Fibroblast of skin of scalp (primary cell): ENCODE results near the gene C19orf38.
"Not testable (repeated sequence)": the region's sequence is repeated elsewhere in the genome, so short reads cannot be mapped to it uniquely, and the experiment has no call there.

Experiments used
- DNase-seq: peaks from one replicate; pipeline ENCODE4 v3.0.0-alpha.2; 2013

Gene C19orf38

DNA sequence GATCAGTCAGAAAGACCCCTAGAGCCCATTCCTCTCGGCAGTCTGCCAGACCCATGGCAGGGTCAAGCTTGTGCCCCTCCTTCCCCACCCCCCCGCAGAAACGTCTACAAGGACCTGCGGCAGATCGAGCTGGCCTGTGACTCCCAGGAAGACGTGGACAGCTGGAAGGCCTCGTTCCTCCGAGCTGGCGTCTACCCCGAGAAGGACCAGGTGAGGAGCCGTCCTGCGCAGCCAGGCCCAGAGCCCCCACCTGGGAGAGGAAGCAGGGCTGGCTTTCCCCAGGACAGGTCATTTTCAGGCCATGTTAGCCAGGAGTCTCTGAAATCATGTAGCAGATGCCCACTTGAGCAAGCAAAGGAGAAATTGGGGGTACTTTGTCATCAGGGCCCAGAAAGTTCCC, 24.5 kb upstream of the C19orf38 start:
- no peak for DNase-seq

DNA sequence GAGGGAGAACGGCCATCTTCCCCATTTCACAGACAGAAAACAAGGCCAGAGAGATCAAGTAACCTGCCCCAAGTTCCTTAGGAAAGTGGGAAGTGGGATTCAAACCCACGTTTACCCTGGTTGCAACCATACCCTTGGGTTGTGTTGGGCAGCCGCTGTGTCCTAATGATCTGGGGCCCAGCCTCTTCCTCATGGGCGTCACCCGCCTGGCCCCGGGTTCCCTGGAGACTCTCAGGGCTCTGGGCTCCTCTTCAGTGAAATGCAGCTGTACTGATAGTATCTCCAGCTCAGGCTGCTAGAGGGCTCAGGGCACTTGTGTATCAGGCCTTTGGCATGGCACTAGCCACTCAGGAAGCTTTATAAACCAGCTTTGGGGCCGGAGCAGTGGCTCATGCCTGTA, 22.0 kb upstream of the C19orf38 start:
- no peak for DNase-seq

DNA sequence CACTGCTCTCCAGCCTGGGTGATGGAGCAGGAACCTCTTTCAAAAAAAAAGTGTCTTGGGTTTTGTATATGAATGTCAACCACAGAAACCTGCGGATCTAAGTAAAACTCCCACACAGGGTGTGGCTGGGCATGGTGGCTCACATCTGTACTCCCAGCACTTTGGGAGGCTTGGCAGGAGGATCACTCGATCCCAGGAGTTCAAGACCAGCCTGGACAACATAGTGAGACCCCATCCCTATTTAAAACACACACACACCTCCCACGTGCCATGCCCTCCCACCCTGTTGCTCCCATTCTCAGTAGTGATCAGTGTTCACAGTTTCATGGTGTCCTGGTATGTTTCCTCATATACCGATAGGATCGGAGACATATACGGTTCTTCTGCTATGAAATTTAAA, 21.4 kb upstream of the C19orf38 start:
- no peak for DNase-seq

DNA sequence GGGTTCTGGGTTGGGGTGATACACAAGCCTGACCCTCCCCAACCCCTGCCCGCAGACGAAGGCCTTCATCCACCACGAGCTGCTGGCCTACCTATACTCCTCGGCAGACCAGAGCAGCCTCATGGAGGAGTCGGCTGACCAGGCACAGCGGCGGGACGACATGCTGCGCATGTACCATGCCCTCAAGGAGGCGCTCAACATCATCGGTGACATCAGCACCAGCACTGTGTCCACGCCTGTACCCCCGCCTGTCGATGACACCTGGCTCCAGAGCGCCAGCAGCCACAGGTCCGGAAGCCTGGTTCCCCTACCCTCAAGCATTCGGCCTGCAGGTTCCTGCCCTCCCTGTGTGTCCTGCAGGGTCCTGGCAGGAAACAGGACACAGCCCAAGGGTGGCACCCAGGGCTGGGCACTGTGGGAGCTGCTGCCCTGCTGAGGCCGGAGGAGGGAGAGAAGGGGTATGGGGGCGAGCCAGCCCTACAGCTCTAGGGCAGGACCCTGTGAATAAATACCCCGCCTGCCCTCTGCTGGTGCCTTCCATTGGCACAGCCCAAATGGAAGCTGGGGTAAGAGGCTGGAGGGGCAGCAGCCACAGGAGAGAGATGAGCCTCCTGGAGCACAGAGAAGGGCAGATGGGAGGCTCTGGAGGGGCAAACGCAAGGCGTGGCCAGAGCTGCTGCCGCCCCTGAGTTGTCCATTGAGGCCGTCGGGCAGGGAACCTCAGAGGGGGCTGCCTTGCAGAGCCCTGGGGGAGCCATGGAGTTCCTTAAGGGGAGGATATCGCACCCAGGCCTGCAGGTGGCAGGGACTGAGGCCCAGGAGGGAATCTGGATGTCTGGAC, 19.0 kb upstream of the C19orf38 start:
- DNase-seq = no peak

DNA sequence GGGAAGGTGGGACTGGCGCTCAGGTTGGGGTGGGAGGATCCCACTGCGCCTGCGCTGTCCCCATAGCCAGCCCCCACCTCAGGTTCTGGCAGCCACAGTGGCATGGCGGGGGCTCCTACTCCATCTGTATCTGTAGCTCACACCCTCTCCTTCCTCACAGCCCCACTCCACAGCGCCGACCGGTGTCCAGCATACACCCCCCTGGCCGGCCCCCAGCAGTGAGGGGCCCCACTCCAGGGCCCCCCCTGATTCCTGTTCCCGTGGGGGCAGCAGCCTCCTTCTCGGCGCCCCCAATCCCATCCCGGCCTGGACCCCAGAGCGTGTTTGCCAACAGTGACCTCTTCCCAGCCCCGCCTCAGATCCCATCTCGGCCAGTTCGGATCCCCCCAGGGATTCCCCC, 18.2 kb upstream of the C19orf38 start:
- no peak for DNase-seq

DNA sequence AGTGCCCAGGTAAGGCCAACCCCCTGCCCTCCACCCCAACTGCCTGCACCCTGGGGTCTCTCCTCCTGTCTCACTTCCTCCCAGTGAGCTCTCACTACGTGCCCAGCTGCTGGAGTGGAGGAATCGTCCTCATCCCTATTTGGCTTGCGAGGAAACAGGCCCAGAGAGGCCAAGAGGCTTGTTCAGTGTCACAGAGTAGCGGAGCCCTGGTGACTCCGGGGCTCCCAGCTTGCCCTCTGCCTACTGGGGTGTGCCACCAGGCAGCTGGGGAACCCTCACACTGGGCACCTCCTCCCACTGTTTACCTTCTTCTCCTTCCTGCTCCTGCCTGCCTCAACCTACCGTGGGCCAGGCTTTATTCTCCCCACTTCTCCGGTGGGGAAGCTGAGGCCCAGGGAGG, 17.8 kb upstream of the C19orf38 start:
- DNase-seq = no peak

DNA sequence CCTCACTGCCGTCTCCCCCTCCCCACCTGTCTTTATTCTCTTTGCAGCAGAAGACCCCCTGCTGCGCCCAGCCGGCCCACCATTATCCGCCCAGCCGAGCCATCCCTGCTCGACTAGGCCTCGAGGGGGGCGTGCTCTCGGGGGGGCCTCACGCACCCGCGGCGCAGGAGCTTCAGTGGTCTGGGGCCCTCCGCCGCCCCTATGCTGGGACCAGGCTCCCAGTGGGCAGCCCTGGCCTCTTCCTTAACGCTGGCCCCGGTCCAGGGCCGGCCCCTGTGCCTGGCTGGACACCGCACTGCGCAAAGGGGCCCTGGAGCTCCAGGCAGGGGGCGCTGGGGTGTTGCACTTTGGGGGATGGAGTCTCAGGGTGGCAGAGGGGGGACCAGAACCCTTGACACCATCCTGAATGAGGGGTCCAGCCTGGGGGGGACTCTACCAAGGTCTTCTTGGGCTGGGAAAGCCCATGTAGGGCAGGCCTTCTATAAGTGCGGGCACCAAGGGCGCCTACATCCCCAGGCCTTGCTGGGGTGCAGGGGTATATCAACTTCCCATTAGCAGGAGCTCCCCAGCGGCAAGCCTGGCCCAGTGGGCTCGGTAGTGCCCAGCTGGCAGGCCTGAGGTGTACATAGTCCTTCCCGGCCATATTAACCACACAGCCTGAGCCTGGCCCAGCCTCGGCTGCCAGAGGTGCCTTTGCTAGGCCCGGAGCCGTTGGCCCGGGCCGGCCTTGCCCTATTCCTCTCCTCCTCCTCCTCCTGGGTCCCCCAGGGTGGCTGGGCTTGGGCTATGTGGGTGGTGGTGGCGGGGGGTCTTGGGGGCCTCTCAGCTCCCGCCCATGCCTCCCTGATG, 17.1 kb upstream of the C19orf38 start:
- DNase-seq = no peak

DNA sequence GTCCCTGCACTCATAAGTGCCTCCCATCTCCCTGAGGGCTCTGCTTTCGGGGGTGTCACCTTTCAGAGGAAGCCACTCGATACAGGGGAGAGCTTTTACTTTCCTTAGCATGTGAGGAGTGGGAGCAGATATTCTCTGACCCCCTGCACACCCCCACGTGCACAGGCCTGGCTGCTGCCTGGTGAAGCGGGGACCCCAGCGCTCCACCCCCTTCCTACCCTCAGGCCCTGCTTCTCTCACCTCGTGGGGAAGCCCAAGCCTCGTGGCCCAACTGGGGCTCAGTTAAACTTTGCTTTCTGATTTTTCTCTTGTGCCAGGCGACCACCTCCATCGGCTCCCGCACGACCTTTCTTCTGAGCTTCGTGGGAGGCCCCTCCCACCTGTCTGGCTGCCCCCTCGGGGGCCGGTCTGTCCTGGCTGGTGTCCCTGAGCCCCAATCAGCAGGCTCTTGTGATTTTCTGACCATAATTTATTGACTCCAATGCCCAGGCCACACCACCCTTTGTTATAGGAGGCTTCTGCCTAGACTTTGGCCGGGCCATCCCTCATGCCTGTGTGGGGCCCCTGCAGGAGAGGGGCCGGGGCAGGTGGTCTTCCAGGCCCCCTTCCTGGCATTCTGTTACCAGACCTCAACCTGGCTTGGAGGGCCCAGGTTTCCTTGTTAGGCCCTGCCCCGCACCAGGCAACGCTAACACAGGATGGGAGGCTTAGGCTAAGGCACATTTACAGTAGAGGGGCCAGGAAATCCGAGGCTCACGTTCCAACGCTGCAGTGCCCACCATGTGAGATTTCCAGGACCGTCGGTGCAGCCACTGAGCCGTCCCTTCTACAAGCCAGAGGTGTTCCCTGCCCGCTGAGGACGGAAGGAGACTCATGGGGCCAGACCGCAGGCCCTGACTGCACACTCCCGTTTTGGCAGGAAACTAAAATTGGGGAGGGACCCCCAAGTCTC, 16.0 kb upstream of the C19orf38 start:
- DNase-seq = no peak

DNA sequence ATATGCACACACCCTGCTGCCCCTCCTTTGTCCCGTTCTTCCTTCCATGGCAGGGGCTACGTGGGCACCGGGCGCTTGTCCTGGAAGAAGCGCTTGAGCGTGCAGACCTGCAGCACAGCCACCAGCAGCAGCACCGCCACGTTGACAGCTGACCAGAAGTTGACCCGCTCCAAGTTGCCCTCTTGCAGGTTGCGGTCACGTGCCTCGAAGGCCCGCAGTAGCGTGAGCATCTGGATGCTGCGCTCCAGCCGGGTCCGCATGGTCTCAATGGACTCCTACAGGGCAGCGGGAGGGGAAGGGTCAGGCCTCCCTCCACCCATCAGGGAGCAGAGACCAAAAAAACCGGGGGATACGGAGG, 15.3 kb upstream of the C19orf38 start:
- DNase-seq = no peak

DNA sequence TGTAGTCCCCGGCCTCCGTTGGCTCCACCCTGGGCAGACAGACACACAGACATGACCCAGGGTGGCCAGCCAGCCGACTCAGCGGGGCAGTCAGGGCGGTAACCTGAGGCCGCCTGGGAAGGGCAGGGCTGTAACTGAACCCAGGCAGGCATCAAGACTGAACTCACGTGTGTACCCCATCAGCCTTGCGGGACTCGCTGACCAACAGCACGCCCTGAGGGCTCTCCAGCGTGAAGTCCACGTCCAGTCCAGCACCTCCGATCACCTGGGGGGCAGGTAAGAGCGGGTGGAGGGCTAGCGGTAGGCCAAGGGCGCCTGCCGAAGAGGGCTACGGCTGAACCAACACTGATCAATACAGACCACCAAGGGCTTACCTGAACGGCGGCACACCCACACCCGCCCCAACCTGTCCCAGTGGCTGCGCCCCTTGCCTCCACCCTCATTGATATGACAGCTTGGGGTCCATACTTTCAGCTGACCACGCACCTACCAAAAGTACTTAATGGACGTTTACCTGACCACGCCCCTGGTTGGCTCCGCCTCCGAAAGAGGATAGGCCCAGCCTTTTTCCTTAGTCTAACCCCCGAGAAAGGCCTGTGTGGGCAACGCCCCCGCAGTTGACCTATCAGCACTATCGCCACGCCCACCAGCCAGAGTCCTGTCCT, 13.0 kb upstream of the C19orf38 start:
- DNase-seq = no peak

DNA sequence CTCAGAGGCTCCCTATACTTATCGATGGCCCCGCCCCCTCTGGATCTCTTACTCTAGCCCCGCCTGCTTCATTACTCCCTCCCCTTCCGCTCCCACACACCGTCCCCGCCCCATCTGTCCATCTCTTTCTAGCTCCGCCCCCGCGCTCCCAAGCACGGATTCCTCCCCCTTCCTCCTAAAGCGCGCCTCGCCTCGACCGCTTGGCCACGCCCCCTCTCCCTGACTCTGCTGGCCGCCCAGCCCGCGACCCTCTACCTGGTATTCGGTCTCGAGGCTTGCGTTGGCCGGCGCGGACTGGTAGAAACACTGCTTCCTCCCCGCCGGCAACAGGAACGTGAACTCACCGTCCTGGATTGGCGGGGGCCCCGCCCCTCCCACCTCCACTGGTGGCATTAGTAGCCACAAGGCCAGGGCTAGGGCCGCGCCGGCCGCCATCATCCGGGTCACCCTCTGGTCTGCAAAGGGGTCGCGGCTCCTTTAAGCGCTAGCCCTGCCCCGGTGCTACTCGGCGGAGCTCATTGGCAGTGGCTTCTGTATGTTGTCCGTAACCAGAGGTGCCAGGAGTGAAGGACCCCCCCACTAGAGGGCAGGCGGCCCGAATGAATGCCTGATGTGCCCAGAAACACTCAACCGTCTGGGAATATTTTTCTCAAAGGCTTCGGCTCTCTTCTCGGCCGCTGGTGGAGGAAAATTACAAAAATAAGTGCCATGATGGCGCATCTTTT, 12.3 kb upstream of the C19orf38 start, which contains the start of gene TMED1:
Gene TMED1, minus strand, starts transcription at position 459 of the 725 bp plus-strand sequence. Its CDS starts 21 bp downstream, at position 438.
- DNase-seq = peak; percentile 100

DNA sequence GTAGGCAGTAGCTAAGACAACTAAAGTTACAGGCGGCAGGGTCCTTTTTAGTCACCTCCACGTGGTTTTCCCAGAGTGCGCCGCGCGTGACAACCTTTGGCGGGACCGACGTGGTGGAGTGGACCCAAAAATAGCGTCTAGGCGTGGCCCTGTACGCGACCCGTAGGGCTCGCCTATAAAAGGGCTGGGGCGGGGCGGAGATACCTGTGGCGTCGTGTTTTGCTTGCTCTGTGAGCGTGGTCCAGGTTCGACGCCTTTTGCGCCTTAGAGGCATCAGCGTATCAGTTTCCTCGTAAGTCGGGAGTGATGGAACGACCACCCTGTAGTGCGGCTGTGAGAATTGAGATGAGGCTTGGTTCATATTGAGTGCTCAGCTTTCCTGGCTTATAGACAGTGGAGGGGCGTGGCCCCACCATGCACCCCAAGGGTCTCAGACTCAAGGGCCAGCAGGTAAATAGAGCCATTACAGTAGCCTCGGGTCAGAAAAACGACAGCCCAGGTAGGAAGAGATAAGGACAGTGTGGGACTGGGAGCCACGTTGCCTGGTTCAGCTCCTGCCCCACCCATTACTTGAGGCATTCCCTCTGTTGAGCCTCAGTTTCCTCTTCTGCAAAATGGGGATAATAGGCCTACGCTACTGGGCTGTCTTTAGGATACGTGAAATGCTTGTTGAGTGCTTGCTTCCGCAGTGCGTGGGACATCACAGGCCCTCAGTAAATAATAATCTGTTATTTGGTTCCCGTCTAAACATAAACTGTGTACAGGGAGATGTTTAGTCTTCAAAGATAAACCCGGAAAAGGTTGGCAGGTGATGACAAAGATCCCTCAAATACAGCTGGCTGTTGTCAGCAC, 11.5 kb upstream of the C19orf38 start:
- DNase-seq = peak; percentile 91

DNA sequence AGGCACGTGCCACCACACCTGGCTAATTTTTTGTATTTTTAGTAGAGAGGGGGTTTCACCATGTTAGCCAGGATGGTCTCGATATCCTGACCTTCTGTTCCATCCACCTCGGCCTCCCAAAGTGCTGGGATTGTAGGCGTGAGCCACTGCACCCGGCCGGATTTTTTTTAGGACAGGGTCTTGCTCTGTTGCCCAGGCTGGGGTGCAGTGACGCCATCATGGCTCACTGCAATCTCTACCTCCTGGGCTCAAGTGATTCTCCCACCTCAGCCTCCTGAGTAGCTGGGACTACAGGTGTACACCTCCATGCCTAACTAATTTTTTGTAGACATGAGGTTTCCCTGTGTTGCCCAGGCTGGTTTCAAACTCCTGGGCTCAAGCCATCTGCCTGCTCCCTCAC, 10.6 kb upstream of the C19orf38 start:
- DNase-seq = not testable (repeated sequence)

DNA sequence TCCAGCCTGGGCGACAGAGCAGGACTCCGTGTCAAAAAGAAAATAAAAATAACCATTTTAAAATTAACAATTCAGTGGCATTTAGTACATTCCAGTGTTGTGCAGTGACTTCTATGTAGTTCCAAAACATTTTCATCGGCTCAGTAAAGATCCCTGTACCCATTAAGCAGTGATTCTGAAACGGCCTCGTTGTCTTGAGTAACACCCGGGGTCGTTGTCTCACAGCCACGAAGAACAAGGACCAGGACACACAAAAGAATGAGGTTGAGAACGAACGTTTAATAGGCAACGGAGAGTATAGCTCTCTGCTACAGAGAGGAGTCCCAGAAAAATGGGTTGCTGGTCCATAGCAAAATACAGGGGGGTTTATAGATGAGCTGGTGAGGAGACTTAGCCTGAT, 9.8 kb upstream of the C19orf38 start:
- no peak for DNase-seq

DNA sequence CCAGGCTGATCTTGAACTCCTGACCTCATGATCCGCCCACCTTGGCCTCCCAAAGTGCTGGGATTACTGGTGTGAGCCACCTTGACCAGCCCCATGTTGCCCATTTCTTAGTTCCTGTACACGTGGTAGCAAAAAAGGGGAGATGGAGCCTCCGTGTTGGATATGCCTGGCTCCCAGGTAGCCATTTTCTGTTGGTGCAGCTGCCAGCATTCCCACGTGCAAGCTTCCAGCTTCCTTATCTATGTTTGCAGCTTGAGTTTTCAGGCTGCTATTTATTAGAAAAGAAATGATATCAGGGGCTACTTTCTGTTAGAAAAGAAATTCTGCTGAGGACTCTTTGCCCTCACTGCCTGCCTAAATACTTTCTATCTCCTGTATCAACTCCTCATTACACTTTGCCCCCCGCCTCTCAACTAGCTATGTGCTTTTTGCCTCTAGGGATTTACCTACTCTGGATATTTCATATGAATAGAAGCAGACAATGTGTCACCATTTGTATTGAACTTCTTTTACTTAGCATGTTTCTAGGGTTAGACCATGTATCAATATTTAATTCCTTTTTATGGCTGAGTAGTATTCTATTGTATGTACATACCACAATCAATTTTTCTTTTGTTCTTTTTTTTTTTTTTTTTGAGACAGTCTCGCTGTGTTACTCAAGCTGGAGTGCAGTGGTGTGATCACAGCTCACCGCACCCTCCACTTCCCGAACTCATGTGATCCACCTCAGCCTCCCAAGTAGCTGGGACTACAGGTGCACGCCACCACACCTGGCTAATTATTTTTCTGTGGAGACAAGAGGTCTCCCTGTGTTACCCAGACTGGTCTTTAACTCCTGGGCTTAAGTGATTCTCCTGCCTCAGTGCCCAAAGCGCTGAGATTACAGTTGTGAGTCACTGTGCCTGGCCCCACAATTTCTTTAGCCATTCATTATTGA, 8.8 kb upstream of the C19orf38 start:
- DNase-seq = no peak

DNA sequence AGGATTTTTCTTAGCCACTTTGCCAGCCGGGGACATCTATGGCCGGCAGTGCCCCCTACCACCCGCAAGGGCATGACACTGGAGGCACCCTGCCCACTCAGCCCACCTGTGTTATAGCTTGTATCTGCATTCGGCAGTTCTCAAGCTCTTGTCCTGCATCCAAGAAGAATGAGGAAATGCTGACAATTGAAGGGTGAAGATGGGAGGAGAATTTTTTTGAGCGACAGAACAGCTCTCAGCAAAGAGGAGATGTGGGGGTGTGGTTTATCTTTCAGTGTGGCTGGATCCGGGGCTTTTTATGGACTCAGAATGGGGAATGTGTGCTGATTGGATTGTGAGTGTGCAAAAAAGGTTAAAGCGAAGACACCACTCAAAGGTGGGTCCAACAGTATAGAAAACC, 5.4 kb upstream of the C19orf38 start:
- no peak for DNase-seq

DNA sequence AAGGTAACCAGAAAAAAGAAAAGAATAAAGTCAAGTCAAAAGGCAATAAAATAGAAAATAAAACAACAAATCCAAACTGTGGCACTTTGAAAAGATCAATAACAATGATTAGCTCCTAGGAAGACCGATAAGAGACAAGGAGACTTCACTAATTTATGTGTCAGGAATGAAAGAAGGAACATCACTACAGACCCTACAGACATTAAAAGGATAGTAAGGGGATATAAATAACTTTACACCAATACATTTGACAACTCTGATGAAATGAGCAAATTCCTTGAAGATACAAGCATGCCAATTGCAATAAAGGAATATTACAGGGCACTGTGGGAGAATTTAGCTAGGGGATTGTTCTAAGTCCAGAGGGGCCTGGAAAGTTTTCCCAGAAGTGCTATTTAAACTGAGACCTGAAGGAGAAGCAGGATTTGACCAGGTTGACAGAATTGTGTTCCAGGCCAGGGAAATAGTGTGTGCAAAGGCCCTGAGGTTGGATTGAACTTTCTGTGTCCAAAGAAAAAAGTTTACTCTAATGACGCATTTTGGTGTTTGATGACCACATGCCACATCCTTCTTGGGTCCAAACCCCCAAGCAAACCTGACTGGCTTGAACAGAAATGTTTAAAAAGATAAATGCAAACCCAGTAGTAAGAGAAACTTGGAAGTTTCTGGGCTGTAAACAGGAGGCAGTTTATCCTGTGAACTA, 1.6 kb upstream of the C19orf38 start:
- DNase-seq = no peak

DNA sequence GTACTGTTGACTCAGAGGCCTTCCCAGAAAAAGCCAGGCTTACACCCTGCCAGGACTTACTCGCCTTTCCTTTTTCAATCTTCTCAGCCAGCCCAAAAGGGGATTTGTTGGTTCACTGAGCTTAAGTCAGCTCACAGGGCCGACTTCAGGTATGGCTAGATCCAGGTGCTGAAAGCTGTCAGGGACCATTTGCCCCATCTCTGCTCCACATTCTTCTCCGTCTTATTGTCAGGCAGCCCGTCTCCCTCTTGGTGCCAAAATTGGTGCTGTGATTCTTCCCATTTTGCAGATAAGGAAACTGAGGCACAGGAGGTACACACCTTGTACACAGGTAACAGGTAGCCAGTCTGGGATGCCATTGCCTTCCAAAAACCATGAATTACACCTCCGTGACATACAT, 2.4 kb downstream of the C19orf38 start:
- no peak for DNase-seq
